IMR-90 (cell line): ENCODE results near the gene CHST3.

ENCODE experiments used
- BHLHE40 ChIP-seq: fragments of 150-350 bp; IDR thresholded peaks from 2 replicates; pipeline ENCODE4 v1.6.1; 2016; ENCODE audit warnings: mild to moderate bottlenecking, low read depth, low read length
- CEBPB ChIP-seq: IDR thresholded peaks from 2 replicates; pipeline ENCODE4 v1.6.1; 2012; ENCODE audit warnings: low read depth, low read length, improper control_type of control experiment
- CTCF ChIP-seq: conservative IDR thresholded peaks from 2 replicates; pipeline ENCODE4 v1.5.1; 2012; ENCODE audit warnings: mild to moderate bottlenecking, low read depth, low read length, improper control_type of control experiment
- ELK1 ChIP-seq: fragments of 150-350 bp; IDR thresholded peaks from 2 replicates; pipeline ENCODE4 v1.6.1; 2016; ENCODE audit warnings: low read depth, mild to moderate bottlenecking, low read length, moderate library complexity, borderline replicate concordance
- MAFK ChIP-seq: IDR thresholded peaks from 2 replicates; pipeline ENCODE4 v1.6.1; 2012; ENCODE audit warnings: low read depth, low read length, improper control_type of control experiment
- NFE2L2 ChIP-seq: fragments of 150-350 bp; IDR thresholded peaks from 2 replicates; pipeline ENCODE4 v1.6.1; 2016; ENCODE audit warnings: low read depth, mild to moderate bottlenecking, low read length
- POLR2A ChIP-seq: IDR thresholded peaks from 2 replicates; pipeline ENCODE4 v1.6.1; 2012; ENCODE audit warnings: mild to moderate bottlenecking, low read depth, low read length
- RAD21 ChIP-seq: IDR thresholded peaks from 2 replicates; pipeline ENCODE4 v1.6.1; 2012; ENCODE audit warnings: low read length, improper control_type of control experiment
- RFX5 ChIP-seq: IDR thresholded peaks from 2 replicates; pipeline ENCODE4 v1.8.0; 2012; ENCODE audit warnings: low read depth, mild to moderate bottlenecking, low read length, moderate library complexity

- TF ChIP-seq POLR2A (no peak), BHLHE40 (no peak), CTCF (no peak), RAD21 (no peak), ELK1 (no peak), RFX5 (no peak), NFE2L2 (no peak), CEBPB (no peak), MAFK (no peak)
Measured at GRCh38 chr10:72010234-72010973, 46.2 kb downstream of the CHST3 start.
